ENCODE measurements around the gene PCLO.

- no peak for TF ChIP-seq REST (IDR thresholded peaks at IDR 0.05)
- TF ChIP-seq CTCF (IDR thresholded peaks at IDR 0.05), result no peak
- TF ChIP-seq CBX2 (IDR thresholded peaks at IDR 0.05; ENCODE audit: borderline replicate concordance, low read depth), result no peak
- no peak for TF ChIP-seq MAX (IDR thresholded peaks at IDR 0.05)
- no peak for TF ChIP-seq POLR2A (IDR thresholded peaks at IDR 0.05; ENCODE audit: low read length)
- TF ChIP-seq HOXB5 (CRISPR knock-in tag; IDR thresholded peaks at IDR 0.05), result no peak
- no peak for TF ChIP-seq PBX3 (IDR thresholded peaks at IDR 0.05)
These were observed 416.9 kb downstream of the PCLO start for GRCh38 chr7:82745820-82746219.

All from A549 (cell line).